Activated CD8-positive, alpha-beta memory T cell treated with anti-CD3 and anti-CD28 coated beads for 1 hour (primary cell): ENCODE results near the gene UBE2C.
A peak's percentile ranks its signal among the peaks of the same experiment; 100 is the strongest.

Source experiments
- DNase-seq, 2 donors: peaks; one replicate each; pipeline ENCODE4 v3.0.0-alpha.2; 2020; ENCODE audit warnings: low read depth in 1 of 2; ENCODE audit errors: extremely low read depth in 1 of 2

UBE2C gene

GRCh38 chr20:45857114-45857881 lies 44.9 kb downstream of the UBE2C start, which contains the start of the genes ACOT8 and ZSWIM3:
Gene ACOT8, minus strand, starts transcription at chr20:45857392. Its CDS starts 77 bp downstream, at chr20:45857315.
Gene ZSWIM3, plus strand, starts transcription at chr20:45857614. Its CDS starts 212 bp downstream, at chr20:45857826.
- DNase-seq, result peak; percentile 71 to 91

GRCh38 chr20:45857882-45858216 lies 45.4 kb downstream of the UBE2C start:
- no peak for DNase-seq

DNA sequence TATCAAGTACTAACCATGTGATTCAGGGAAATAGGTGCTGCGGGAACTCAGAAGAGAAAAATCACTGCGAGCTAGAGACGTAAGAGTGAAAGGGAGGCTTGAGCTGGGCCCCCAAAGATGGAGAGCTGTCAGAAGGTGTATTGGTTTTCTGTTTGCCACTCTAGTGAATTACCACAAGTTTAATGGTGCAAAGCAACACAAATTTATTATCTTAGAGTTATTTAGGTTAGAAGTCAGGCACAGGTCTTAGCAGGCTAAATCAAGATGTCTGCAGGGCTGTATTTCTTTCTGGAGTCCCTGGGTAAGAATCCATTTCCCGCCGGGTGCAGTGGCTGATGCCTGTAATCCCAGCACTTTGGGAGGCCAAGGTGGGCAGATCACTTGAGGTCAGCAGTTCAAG lies 47.5 kb downstream of the UBE2C start:
- DNase-seq, result no peak

- no peak for DNase-seq
These were observed 48.2 kb downstream of the UBE2C start for GRCh38 chr20:45860560-45861220.

- DNase-seq, result no peak
These were observed 49.0 kb downstream of the UBE2C start for GRCh38 chr20:45861221-45862075.

- DNase-seq, result no peak
These were observed 51.4 kb downstream of the UBE2C start for GRCh38 chr20:45863543-45864470.

DNA sequence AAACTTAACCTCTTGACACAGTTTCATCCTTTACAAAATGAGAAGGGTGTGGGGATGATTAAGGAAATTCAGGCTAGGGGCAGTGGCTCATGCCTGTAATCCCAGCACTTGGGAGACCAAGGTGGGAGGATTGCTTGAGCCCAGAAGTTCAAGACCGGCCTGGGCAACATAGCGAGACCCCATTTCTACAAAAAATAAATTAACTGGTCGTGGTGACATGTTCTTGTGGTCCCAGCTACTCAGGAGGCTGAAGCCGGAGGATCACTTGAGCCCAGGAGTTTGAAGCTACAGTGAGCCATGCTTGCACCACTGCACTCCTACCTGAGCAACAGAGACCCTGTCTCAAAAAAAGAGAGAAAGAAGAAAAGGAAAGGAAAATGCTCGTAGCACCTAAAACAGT lies 54.0 kb downstream of the UBE2C start:
- no peak for DNase-seq
